GM12878 (cell line): ENCODE measurements around the gene LMF1. TPM values are rescaled to one million over a fixed set of nuclear protein-coding genes. Genes with fewer than 3 reads are reported as not detected.

Source experiments
- CBX3 ChIP-seq: fragments of 200-600 bp; sonication (generic); IDR thresholded peaks from 2 replicates; pipeline ENCODE4 v1.6.1; 2016; ENCODE audit warnings: low read depth, borderline replicate concordance
- KAT2A ChIP-seq: conservative IDR thresholded peaks from 2 replicates; pipeline ENCODE4 v1.6.1; 2011; ENCODE audit warnings: low read depth, low read length; ENCODE audit not compliant: control insufficient read depth
- KLF5 ChIP-seq: fragments of 450-650 bp; IDR thresholded peaks from 2 replicates; pipeline ENCODE4 v1.6.1; 2014; ENCODE audit warnings: mild to moderate bottlenecking; ENCODE audit not compliant: partially characterized antibody
- MTA2 ChIP-seq: fragments of 450-650 bp; IDR thresholded peaks from 2 replicates; pipeline ENCODE4 v1.6.1; 2016; ENCODE audit warnings: low read depth, mild to moderate bottlenecking, moderate library complexity
- NFYA ChIP-seq: IDR thresholded peaks from 2 replicates; pipeline ENCODE4 v1.6.1; 2011; ENCODE audit warnings: low read depth, mild to moderate bottlenecking, low read length, improper control_type of control experiment, borderline replicate concordance
- RAD21 ChIP-seq: IDR thresholded peaks from 2 replicates; pipeline ENCODE4 v1.6.1; 2011; ENCODE audit warnings: mild to moderate bottlenecking, low read depth, low read length, moderate library complexity; ENCODE audit not compliant: insufficient read depth
- SP1 ChIP-seq: IDR thresholded peaks from one replicate; pipeline ENCODE4 v1.6.1; 2011; ENCODE audit warnings: low read depth, low read length
- TARDBP ChIP-seq: IDR thresholded peaks from 2 replicates; pipeline ENCODE4 v1.6.1; 2016; ENCODE audit warnings: borderline replicate concordance
- polyA plus RNA-seq, 11 experiments: library from polyadenylated mRNA; depleted of rRNA in 4 of 11; unstranded in 6 of 11; stranded (reverse) in 5 of 11; fragments of >200 nt; fragmentation: Nextera tagmentation in 4 of 11; fragmentation: Illumina TruSeq in 1 of 11; extraction: Ambion mirVana in 4 of 11; extraction: Trizol in 1 of 11; gene quantifications; 1 replicate in 1 of 11; 2 replicates in 10 of 11; pipeline versions ENCODE4 v1.2.1 to v1.2.3, GENCODE V29; 2011 to 2016; ENCODE audit warnings: inconsistent platforms in 2 of 11, missing spikeins in 2 of 11, low read depth in 1 of 11
- total RNA-seq, 4 experiments: library from RNA; depleted of rRNA in 3 of 4; stranded (reverse); fragments of >200 nt in 3 of 4; fragmentation: Illumina TruSeq in 1 of 4; extraction: Trizol in 1 of 4; gene quantifications; 2 replicates each; pipeline versions ENCODE4 v1.2.1 to v1.2.3, GENCODE V29; 2013 to 2021
- TF ChIP-seq, protein P1 (sequence below): IDR thresholded peaks from 2 replicates; pipeline ENCODE4 v1.6.1; 2012; ENCODE audit warnings: low read length, inconsistent platforms
- TF ChIP-seq, protein P2 (sequence below): fragments of 450-650 bp; IDR thresholded peaks from 2 replicates; pipeline ENCODE4 v1.6.1; 2017; ENCODE audit warnings: antibody characterized with exemption, mild to moderate bottlenecking, moderate library complexity
- TF ChIP-seq, protein P3 (sequence below): IDR thresholded peaks from 2 replicates; pipeline ENCODE4 v1.6.1; 2011; ENCODE audit warnings: mild to moderate bottlenecking, low read depth, low read length, moderate library complexity; ENCODE audit not compliant: insufficient replicate concordance

Gene LMF1
- total and polyA plus RNA-seq, 10 of the 15 experiments (the other 5 are each of a cell fraction or from before 2014, with no cell fraction given), result 0.18 to 3.2 (median 1.4) TPM; not detected in 1

DNA sequence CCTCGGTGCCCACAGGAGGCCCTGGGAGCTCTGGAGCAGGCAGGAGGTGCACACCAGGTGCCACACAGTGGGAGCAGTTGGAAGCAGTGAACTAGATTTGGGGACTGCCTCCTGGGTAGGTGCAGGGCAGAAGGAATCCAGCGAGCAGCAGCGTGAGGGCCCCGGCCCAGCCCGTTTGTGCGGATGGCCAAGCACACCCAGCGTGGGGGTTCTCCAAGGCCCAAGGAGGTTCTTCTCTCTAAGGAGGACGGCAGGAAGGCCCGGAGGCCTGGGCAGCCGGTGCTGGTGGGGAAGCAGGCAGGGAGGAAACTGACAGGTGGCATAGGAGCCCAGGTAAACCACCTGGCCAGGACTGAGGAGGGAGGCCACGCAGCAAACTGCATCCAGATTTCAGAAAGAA lies 27.8 kb upstream of the LMF1 start (continued):
- TF ChIP-seq CBX3 (no peak), KAT2A (no peak), TARDBP (no peak), KLF5 (no peak), NFYA (no peak), MTA2 (no peak), SP1 (no peak), RAD21 (no peak)
- TF ChIP-seq, protein P1, sequence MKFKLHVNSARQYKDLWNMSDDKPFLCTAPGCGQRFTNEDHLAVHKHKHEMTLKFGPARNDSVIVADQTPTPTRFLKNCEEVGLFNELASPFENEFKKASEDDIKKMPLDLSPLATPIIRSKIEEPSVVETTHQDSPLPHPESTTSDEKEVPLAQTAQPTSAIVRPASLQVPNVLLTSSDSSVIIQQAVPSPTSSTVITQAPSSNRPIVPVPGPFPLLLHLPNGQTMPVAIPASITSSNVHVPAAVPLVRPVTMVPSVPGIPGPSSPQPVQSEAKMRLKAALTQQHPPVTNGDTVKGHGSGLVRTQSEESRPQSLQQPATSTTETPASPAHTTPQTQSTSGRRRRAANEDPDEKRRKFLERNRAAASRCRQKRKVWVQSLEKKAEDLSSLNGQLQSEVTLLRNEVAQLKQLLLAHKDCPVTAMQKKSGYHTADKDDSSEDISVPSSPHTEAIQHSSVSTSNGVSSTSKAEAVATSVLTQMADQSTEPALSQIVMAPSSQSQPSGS, result no peak
- TF ChIP-seq, protein P2, sequence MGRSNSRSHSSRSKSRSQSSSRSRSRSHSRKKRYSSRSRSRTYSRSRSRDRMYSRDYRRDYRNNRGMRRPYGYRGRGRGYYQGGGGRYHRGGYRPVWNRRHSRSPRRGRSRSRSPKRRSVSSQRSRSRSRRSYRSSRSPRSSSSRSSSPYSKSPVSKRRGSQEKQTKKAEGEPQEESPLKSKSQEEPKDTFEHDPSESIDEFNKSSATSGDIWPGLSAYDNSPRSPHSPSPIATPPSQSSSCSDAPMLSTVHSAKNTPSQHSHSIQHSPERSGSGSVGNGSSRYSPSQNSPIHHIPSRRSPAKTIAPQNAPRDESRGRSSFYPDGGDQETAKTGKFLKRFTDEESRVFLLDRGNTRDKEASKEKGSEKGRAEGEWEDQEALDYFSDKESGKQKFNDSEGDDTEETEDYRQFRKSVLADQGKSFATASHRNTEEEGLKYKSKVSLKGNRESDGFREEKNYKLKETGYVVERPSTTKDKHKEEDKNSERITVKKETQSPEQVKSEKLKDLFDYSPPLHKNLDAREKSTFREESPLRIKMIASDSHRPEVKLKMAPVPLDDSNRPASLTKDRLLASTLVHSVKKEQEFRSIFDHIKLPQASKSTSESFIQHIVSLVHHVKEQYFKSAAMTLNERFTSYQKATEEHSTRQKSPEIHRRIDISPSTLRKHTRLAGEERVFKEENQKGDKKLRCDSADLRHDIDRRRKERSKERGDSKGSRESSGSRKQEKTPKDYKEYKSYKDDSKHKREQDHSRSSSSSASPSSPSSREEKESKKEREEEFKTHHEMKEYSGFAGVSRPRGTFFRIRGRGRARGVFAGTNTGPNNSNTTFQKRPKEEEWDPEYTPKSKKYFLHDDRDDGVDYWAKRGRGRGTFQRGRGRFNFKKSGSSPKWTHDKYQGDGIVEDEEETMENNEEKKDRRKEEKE, result no peak
- TF ChIP-seq, protein P3, sequence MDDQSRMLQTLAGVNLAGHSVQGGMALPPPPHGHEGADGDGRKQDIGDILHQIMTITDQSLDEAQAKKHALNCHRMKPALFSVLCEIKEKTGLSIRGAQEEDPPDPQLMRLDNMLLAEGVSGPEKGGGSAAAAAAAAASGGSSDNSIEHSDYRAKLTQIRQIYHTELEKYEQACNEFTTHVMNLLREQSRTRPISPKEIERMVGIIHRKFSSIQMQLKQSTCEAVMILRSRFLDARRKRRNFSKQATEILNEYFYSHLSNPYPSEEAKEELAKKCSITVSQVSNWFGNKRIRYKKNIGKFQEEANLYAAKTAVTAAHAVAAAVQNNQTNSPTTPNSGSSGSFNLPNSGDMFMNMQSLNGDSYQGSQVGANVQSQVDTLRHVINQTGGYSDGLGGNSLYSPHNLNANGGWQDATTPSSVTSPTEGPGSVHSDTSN, result no peak
